ENCODE measurements around the gene VEGFB. TPM values are rescaled to one million over a fixed set of nuclear protein-coding genes. Genes with fewer than 3 reads are reported as not detected.

Gene VEGFB
- total and polyA plus RNA-seq, 2 of the 8 experiments (the other 6 are each of a cell fraction or from before 2014, with no cell fraction given) = 9.3 to 49.6 TPM

DNA sequence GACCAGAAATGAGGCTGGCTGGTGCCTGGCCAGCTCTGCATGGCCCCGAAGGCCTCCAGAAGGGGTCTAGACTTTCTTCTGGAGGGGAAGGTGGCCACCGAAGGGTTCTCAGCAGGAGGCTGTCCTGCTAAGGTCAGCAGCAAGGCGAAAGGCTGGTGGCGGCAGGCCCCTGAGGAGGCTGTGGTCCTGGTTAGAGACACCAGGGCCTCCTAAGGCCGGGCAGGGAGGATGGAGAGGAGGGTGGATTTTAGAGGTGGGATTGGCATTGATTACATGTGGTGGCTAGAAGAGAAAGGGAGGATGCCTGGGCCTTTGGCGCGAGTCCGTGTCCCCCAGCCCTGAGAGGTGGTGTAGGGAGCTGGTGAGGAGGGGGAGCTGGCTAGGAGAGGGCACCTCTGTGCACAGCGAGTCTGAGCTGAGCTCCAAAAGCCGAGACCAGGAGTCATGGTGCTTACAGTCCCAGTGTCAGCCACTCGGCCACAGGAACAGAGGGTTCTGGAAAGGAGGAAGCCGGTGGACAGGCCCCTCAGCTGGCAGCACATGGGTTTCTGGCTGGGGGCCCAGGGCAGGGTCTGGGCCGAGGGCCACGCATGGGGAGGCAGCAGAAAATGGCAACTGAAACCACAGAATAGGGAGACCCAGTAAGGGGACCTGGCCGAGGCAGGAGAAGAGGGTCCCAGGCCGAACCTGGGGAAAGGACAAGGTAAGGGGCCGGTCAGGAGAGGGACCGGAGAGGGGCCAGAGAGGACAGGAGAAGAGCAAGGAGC is 25.4 kb upstream of the VEGFB start:
- no peaks in the 10 kb centered on the region for H3K79me2 ChIP-seq (ENCODE audit: control insufficient read depth in 1 of 2, insufficient read depth in 2 of 2, low read length in 2 of 2)
- H3K56ac ChIP-seq (replicated peaks; ENCODE audit: insufficient read length, low read depth, low read length) = no peak overlapping the region
- CTCF ChIA-PET (ENCODE audit: partially characterized antibody) = interaction anchor here (1.1 to 7.4 kb wide), 12 partner anchors 10 to 202 kb away, joined by 3 to 64 read pairs (median 4); partner anchors contain the start of genes DNAJC4, NUDT22, PLCB3 and TRPT1
- H3K4me3 ChIP-seq (ENCODE audit: extremely low read depth in 1 of 4, insufficient read depth in 2 of 4, low read depth in 3 of 4, low read length in 4 of 4) = no peak overlapping the region
- H2BK20ac ChIP-seq (ENCODE audit: low read length) = no peak overlapping the region
- H4K8ac ChIP-seq (ENCODE audit: extremely low read depth, insufficient read depth, low read length) = peak overlapping the region; percentile 71; the same call in 1 of the 2 replicates
- no peak overlapping the region for H2AFZ ChIP-seq (ENCODE audit: low read length)
- FAIRE-seq (no peak), DNase-seq (ENCODE audit: low read depth in 1 of 2, low spot score in 2 of 2) (no peak)
- H2AK5ac ChIP-seq (ENCODE audit: low read depth, low read length) = no peak overlapping the region
- no peak overlapping the region for H2BK120ac ChIP-seq (replicated peaks; ENCODE audit: low read depth, low read length)
- no peaks in the 10 kb centered on the region for H3K79me1 ChIP-seq (ENCODE audit: low read depth, low read length)
- no peak overlapping the region for H4K91ac ChIP-seq (replicated peaks; ENCODE audit: insufficient read length, low read length)
- H3K4ac ChIP-seq (replicated peaks; ENCODE audit: insufficient read length, low read depth, low read length) = no peak overlapping the region
- H3K4me2 ChIP-seq (ENCODE audit: insufficient read depth in 1 of 2, low read depth in 2 of 2, low read length in 2 of 2) = no peak overlapping the region
- no peak overlapping the region for H3K9ac ChIP-seq (replicated peaks in 1 of 4; ENCODE audit: extremely low read depth in 1 of 4, low read depth in 3 of 4, low read length in 3 of 4)
- H2BK12ac ChIP-seq (ENCODE audit: low read depth, low read length) = no peak overlapping the region
- no peak overlapping the region for H3K18ac ChIP-seq (ENCODE audit: extremely low read depth, low read length)
- no peak overlapping the region for H3K14ac ChIP-seq (ENCODE audit: insufficient read length)
- no peaks in the 10 kb centered on the region for H3K9me3 ChIP-seq (ENCODE audit: insufficient read depth in 2 of 2, low read depth in 1 of 2, low read length in 1 of 2)
- H3K36me3 ChIP-seq (ENCODE audit: control insufficient read depth in 2 of 4, insufficient read depth in 4 of 4, low read length in 3 of 4) = peaks cover 13 to 25% (median 17%) of the 10 kb centered on the region in 4 experiments
- POLR2A ChIA-PET (ENCODE audit: partially characterized antibody) = interaction anchor here (0.6 to 18.4 kb wide), 6 partner anchors 12 to 42 kb away, joined by 3 to 253 read pairs (median 6); partner anchors contain the start of genes NUDT22, PLCB3, STIP1 and TRPT1
- H2BK15ac ChIP-seq (ENCODE audit: low read length) = no peak overlapping the region
- 86% methylated on average over 18 of the region's 18 CpGs; no CpG with 5 or more reads in 1 of the 2 experiments for WGBS, 2 experiments (ENCODE audit: extremely low coverage in 1 of 2, insufficient coverage in 1 of 2, insufficient read length in 1 of 2, insufficient replicate concordance in 2 of 2, low coverage in 1 of 2, low lambda C conversion rate in 2 of 2, missing lambda C conversion rate in 1 of 2)
- H3K27me3 ChIP-seq (replicated peaks in 1 of 4; ENCODE audit: control insufficient read depth in 3 of 4, extremely low read depth in 1 of 4, insufficient read depth in 3 of 4, low read length in 3 of 4) = no peaks in the 10 kb centered on the region; a peak in 1 of 7 replicates
- no peaks in the 10 kb centered on the region for H3K23me2 ChIP-seq (ENCODE audit: low read depth, low read length)
- H3K27ac ChIP-seq (ENCODE audit: low read depth, low read length) = no peak overlapping the region
- peaks cover 3 to 9% of the 10 kb centered on the region in 2 experiments for H4K20me1 ChIP-seq (replicated peaks in 1 of 2; ENCODE audit: control insufficient read depth in 1 of 2, insufficient read depth in 2 of 2, low read length in 2 of 2)
- H3K4me1 ChIP-seq (replicated peaks in 1 of 4; ENCODE audit: control insufficient read depth in 3 of 4, insufficient read depth in 4 of 4, low read length in 3 of 4) = peaks cover 0 to 5% (median 0%) of the 10 kb centered on the region in 4 experiments; a peak in 3 of 7 replicates
- no peak overlapping the region for H4K5ac ChIP-seq (ENCODE audit: insufficient read length, low read depth, low read length)
- H3K23ac ChIP-seq (ENCODE audit: insufficient read length) = no peak overlapping the region
- H2BK5ac ChIP-seq (ENCODE audit: low read depth, low read length) = no peak overlapping the region
- TF ChIP-seq BRCA1 (IDR thresholded peaks at IDR 0.05; ENCODE audit: low read depth, low read length) = no peak
- no peak for TF ChIP-seq PHF8 (conservative IDR thresholded peaks at IDR 0.05; ENCODE audit: low read depth, low read length)
- TF ChIP-seq, protein P1, sequence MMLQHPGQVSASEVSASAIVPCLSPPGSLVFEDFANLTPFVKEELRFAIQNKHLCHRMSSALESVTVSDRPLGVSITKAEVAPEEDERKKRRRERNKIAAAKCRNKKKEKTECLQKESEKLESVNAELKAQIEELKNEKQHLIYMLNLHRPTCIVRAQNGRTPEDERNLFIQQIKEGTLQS (IDR thresholded peaks at IDR 0.05; ENCODE audit: insufficient read depth, low read depth, low read length) = no peak
- no peak for TF ChIP-seq NANOG (IDR thresholded peaks at IDR 0.05; ENCODE audit: insufficient read depth, low read depth, low read length, poor library complexity, severe bottlenecking)
- TF ChIP-seq TAF1 (IDR thresholded peaks at IDR 0.05; ENCODE audit: low read depth, low read length) = no peak
- TF ChIP-seq JUN (IDR thresholded peaks at IDR 0.05; ENCODE audit: low read depth, low read length) = no peak
- TF ChIP-seq CHD1 (IDR thresholded peaks at IDR 0.05; ENCODE audit: low read depth, low read length) = no peak
- no peak for TF ChIP-seq CHD2 (IDR thresholded peaks at IDR 0.05; ENCODE audit: low read length)
- no peak for TF ChIP-seq CEBPB (IDR thresholded peaks at IDR 0.05; ENCODE audit: low read depth, low read length)
- no peak for TF ChIP-seq RAD21 (IDR thresholded peaks at IDR 0.05 in 1 of 2, conservative IDR thresholded peaks at IDR 0.05 in 1 of 2; ENCODE audit: low read depth in 2 of 2, low read length in 2 of 2)
- no peak for TF ChIP-seq POLR2A (IDR thresholded peaks at IDR 0.05; ENCODE audit: control extremely low read depth in 1 of 2, low read depth in 2 of 2, low read length in 2 of 2)
- TF ChIP-seq ASH2L (IDR thresholded peaks at IDR 0.05; ENCODE audit: low read length) = no peak

All from H1 (cell line).